ENCODE measurements around the gene CD22.

- TF ChIP-seq CTCF (IDR thresholded peaks at IDR 0.05) (peak in 1 of 6 experiments; percentile 7), POLR2A (IDR thresholded peaks at IDR 0.05) (no peak)
Measured at GRCh38 chr19:35327642-35328041, 1.3 kb upstream of the CD22 start.
